ENCODE results near the gene IMMP2L. TPM values are rescaled to one million over a fixed set of nuclear protein-coding genes. Genes with fewer than 3 reads are reported as not detected.
A peak's percentile ranks its signal among the peaks of the same experiment; 100 is the strongest.

IMMP2L gene
- total and polyA plus RNA-seq, 2 of the 4 experiments (the other 2 are of a cell fraction) = 5.8 to 9.3 TPM

GRCh38 chr7:110877016-110877415, 685.3 kb downstream of the IMMP2L start:
- in situ Hi-C loops (cut with MboI; ENCODE audit: low sequenced_read_pairs) = no loop called here
- dilution Hi-C loops (cut with HindIII; ENCODE audit: low sequenced_read_pairs, unreplicated experiment) = no loop called here
- DNase-seq = peak; percentile 34

More at GRCh38 chr7:110877016-110877415, 685.3 kb downstream of the IMMP2L start:
- Histone ChIP-seq H4K8ac (ENCODE audit: low read depth in 2 of 2, low read length in 2 of 2) (no peak overlapping the region), H2AK9ac (replicated peaks; ENCODE audit: low read depth, low read length, poor library complexity) (no peak overlapping the region), H3K36me3 (ENCODE audit: control insufficient read depth, insufficient read depth, low read length) (no peaks in the 10 kb centered on the region), H4K20me1 (ENCODE audit: insufficient read depth, low read length) (no peaks in the 10 kb centered on the region), H2AFZ (replicated peaks; ENCODE audit: low read length, poor library complexity) (no peak overlapping the region), H2AK5ac (ENCODE audit: low read depth, low read length) (no peak overlapping the region), H3K9ac (ENCODE audit: low read depth, low read length) (no peak overlapping the region), H3K56ac (ENCODE audit: extremely low read depth, insufficient read depth, low read length) (no peak overlapping the region), H3K9me1 (ENCODE audit: insufficient read depth, low read length) (no peaks in the 10 kb centered on the region), H3K4me2 (ENCODE audit: low read depth, low read length) (no peak overlapping the region), H2BK15ac (ENCODE audit: low read depth, low read length) (no peak overlapping the region), H3K79me1 (ENCODE audit: low read depth in 1 of 2, low read length in 2 of 2) (no peaks in the 10 kb centered on the region), H3K14ac (replicated peaks; ENCODE audit: low read depth, low read length) (no peak overlapping the region), H3K4me1 (ENCODE audit: control insufficient read depth, insufficient read depth, low read length) (no peaks in the 10 kb centered on the region), H4K5ac (ENCODE audit: low read depth, low read length) (no peak overlapping the region), H3K4me3 (ENCODE audit: insufficient read depth, low read depth, low read length) (no peak overlapping the region), H3K27ac (ENCODE audit: insufficient read depth, low read length) (no peak overlapping the region), H2BK5ac (ENCODE audit: low read depth, low read length, poor library complexity, severe bottlenecking) (no peak overlapping the region), H2BK120ac (ENCODE audit: low read depth, low read length) (no peak overlapping the region), H3K18ac (ENCODE audit: low read depth, low read length) (no peak overlapping the region), H3K9me3 (ENCODE audit: control insufficient read depth, insufficient read depth, low read length) (no peaks in the 10 kb centered on the region), H3K27me3 (ENCODE audit: control insufficient read depth, insufficient read depth, low read length) (no peaks in the 10 kb centered on the region), H3K23ac (ENCODE audit: low read depth, low read length) (no peak overlapping the region), H4K91ac (ENCODE audit: insufficient read depth, low read depth, low read length) (no peak overlapping the region), H3K4ac (ENCODE audit: low read depth, low read length) (no peak overlapping the region), H2BK20ac (ENCODE audit: low read depth, low read length) (no peak overlapping the region)
- intact Hi-C loops (cut with micrococcal nuclease) = no loop called here
- no peak for TF ChIP-seq USF2 (IDR thresholded peaks at IDR 0.05; ENCODE audit: low read depth, low read length)
- TF ChIP-seq CHD1 (IDR thresholded peaks at IDR 0.05; ENCODE audit: low read depth, low read length) = no peak
- TF ChIP-seq CEBPB (IDR thresholded peaks at IDR 0.05; ENCODE audit: low read depth, low read length) = no peak
- TF ChIP-seq POLR2A (IDR thresholded peaks at IDR 0.05; ENCODE audit: low read depth, low read length) = no peak
- no peak for TF ChIP-seq BHLHE40 (IDR thresholded peaks at IDR 0.05; ENCODE audit: low read depth, low read length)
- TF ChIP-seq RCOR1 (IDR thresholded peaks at IDR 0.05; ENCODE audit: insufficient replicate concordance, low read length) = no peak
- no peak for TF ChIP-seq ELK1 (IDR thresholded peaks at IDR 0.05; ENCODE audit: borderline replicate concordance, low read depth, low read length)
- TF ChIP-seq, protein P1, sequence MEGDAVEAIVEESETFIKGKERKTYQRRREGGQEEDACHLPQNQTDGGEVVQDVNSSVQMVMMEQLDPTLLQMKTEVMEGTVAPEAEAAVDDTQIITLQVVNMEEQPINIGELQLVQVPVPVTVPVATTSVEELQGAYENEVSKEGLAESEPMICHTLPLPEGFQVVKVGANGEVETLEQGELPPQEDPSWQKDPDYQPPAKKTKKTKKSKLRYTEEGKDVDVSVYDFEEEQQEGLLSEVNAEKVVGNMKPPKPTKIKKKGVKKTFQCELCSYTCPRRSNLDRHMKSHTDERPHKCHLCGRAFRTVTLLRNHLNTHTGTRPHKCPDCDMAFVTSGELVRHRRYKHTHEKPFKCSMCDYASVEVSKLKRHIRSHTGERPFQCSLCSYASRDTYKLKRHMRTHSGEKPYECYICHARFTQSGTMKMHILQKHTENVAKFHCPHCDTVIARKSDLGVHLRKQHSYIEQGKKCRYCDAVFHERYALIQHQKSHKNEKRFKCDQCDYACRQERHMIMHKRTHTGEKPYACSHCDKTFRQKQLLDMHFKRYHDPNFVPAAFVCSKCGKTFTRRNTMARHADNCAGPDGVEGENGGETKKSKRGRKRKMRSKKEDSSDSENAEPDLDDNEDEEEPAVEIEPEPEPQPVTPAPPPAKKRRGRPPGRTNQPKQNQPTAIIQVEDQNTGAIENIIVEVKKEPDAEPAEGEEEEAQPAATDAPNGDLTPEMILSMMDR (conservative IDR thresholded peaks at IDR 0.05; ENCODE audit: low read depth, low read length) = no peak
- no peak for TF ChIP-seq RAD21 (IDR thresholded peaks at IDR 0.05; ENCODE audit: low read length)
- no peak for TF ChIP-seq MXI1 (IDR thresholded peaks at IDR 0.05; ENCODE audit: borderline replicate concordance, low read depth, low read length)
- TF ChIP-seq MAZ (IDR thresholded peaks at IDR 0.05; ENCODE audit: borderline replicate concordance, low read depth, low read length) = no peak
- no peak for ATAC-seq (ENCODE audit: low read depth)
- ChIA-PET POLR2A (ENCODE audit: unreplicated experiment) (no interaction called here), CTCF (no interaction called here)
- no TSS peak for BruUV-seq (replicated peaks)
- WGBS, 2 experiments (ENCODE audit: extremely low coverage in 2 of 2, insufficient read length in 1 of 2) = no CpG with 5 or more reads among the region's 1 CpG
